Right atrium auricular region (tissue), 2 donors: ENCODE measurements around the gene RERE. TPM values are rescaled to one million over a fixed set of nuclear protein-coding genes. Genes with fewer than 3 reads are reported as not detected.

Experiments
- DNase-seq: peaks from one replicate; pipeline ENCODE4 v3.0.0-alpha.2; 2019; ENCODE audit warnings: low spot score
- H3K27ac ChIP-seq, 2 donors: fragments of 200-600 bp; sonication (generic); 1 replicate in 1 of 2; 2 replicates in 1 of 2; pipeline ENCODE4 v1.5.1; 2016 to 2019
- H3K27me3 ChIP-seq, 2 donors: fragments of 200-600 bp; sonication (generic); one replicate each; pipeline versions ENCODE4 v1.5.1 to v1.6.0; 2017 to 2019
- H3K36me3 ChIP-seq: fragments of 200-600 bp; sonication (generic); one replicate; pipeline ENCODE4 v1.5.1; 2016
- H3K4me1 ChIP-seq, 2 donors: fragments of 200-600 bp; sonication (generic); one replicate each; pipeline versions ENCODE4 v1.5.1 to v1.6.0; 2017 to 2019
- H3K4me3 ChIP-seq, 2 donors: fragments of 200-600 bp; sonication (generic); 1 replicate in 1 of 2; 2 replicates in 1 of 2; pipeline ENCODE4 v1.5.1; 2017 to 2019; ENCODE audit warnings: mild to moderate bottlenecking in 1 of 2, moderate library complexity in 1 of 2
- H3K9me3 ChIP-seq, 2 donors: fragments of 200-600 bp; sonication (generic); one replicate each; pipeline ENCODE4 v1.5.1; 2019
- total RNA-seq, 2 donors: library from RNA; depleted of rRNA; stranded (reverse); fragments of >200 nt; gene quantifications; one replicate each; pipeline ENCODE4 v1.1.0, GENCODE V29; 2016
- TF ChIP-seq, protein P1 (sequence below), 2 donors: fragments of 200-600 bp; sonication (generic); IDR thresholded peaks; one replicate each; pipeline ENCODE4 v1.5.1; 2019; ENCODE audit warnings: antibody characterized with exemption in 2 of 2

RERE gene
- total RNA-seq, 2 donors from 2014 or later: 99.8 to 125 TPM

DNA sequence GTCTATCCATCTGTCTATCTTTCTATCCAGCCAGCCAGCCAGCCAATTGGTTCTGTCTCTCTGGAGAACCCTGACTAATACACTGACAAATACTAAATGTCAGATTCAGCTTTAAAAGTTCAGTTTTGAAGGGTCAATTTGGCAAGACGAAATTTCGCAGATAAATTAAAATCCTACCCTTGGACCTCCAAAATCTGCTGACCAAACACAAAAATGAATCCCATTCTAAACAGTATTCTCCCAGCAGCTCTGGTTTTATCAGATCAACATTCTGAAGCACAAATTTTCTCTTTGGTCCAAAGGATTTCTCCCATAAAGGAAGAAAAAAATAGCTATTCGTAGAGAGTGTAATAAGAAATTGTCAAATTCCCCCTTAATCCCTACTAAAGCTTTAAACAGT, 248.6 kb downstream of the RERE start:
- Histone ChIP-seq H3K4me1 (peaks cover 0 to 35% of the 10 kb centered on the region in 2 donors), H3K36me3 (no peaks in the 10 kb centered on the region), H3K27me3 (no peaks in the 10 kb centered on the region), H3K9me3 (no peaks in the 10 kb centered on the region), H3K4me3 (no peak overlapping the region), H3K27ac (no peak overlapping the region)
- TF ChIP-seq, protein P1, sequence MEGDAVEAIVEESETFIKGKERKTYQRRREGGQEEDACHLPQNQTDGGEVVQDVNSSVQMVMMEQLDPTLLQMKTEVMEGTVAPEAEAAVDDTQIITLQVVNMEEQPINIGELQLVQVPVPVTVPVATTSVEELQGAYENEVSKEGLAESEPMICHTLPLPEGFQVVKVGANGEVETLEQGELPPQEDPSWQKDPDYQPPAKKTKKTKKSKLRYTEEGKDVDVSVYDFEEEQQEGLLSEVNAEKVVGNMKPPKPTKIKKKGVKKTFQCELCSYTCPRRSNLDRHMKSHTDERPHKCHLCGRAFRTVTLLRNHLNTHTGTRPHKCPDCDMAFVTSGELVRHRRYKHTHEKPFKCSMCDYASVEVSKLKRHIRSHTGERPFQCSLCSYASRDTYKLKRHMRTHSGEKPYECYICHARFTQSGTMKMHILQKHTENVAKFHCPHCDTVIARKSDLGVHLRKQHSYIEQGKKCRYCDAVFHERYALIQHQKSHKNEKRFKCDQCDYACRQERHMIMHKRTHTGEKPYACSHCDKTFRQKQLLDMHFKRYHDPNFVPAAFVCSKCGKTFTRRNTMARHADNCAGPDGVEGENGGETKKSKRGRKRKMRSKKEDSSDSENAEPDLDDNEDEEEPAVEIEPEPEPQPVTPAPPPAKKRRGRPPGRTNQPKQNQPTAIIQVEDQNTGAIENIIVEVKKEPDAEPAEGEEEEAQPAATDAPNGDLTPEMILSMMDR (IDR thresholded peaks at IDR 0.05): no peak
- DNase-seq: no peak

DNA sequence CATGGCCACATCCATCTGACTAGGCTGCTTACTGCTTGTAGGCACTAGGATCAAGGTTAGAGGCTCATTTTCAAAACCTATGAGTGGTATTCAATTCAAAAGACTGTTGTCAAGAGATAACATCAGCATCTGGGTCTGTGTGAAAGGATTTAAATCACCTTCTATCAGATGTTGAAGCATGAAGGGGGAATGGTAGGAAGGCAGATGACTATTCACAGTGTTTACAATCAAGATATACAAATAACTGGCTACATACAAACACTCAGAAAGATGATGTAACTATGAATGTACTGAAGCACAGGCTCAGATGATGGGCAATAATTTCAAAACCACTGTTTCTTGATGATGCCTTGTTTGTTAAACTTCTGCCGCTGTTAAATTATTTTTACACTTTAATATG, 250.3 kb downstream of the RERE start:
- Histone ChIP-seq H3K27me3 (no peaks in the 10 kb centered on the region), H3K4me1 (peaks cover 0 to 45% of the 10 kb centered on the region in 2 donors), H3K36me3 (no peaks in the 10 kb centered on the region), H3K4me3 (no peak overlapping the region), H3K27ac (no peak overlapping the region), H3K9me3 (no peaks in the 10 kb centered on the region)
- no peak for DNase-seq
- TF ChIP-seq, protein P1 (IDR thresholded peaks at IDR 0.05): no peak

DNA sequence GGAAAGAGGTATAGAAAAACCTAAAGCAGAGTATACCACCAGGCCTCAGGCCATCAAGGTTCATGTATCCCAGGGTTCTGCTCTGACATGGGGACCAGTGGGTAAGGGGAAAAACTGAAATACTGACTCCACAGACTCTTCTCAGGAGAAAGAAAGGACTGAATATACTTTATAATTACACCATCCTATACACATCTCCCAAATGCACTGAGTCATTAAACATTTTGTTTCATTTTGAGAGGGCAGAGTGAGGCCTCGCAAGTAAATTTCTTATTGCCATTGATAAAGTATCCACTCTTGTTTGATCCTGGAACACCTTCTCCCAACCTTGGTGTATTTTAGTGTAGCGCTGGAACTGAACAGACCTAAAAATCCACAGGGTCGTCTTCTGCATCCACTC, 251.6 kb downstream of the RERE start:
- H3K4me3 ChIP-seq: no peak overlapping the region
- H3K27ac ChIP-seq: no peak overlapping the region
- TF ChIP-seq, protein P1 (IDR thresholded peaks at IDR 0.05): no peak
- no peaks in the 10 kb centered on the region for H3K36me3 ChIP-seq
- H3K4me1 ChIP-seq: peaks cover 0 to 32% of the 10 kb centered on the region in 2 donors
- no peaks in the 10 kb centered on the region for H3K27me3 ChIP-seq
- no peak for DNase-seq
- H3K9me3 ChIP-seq: no peaks in the 10 kb centered on the region

DNA sequence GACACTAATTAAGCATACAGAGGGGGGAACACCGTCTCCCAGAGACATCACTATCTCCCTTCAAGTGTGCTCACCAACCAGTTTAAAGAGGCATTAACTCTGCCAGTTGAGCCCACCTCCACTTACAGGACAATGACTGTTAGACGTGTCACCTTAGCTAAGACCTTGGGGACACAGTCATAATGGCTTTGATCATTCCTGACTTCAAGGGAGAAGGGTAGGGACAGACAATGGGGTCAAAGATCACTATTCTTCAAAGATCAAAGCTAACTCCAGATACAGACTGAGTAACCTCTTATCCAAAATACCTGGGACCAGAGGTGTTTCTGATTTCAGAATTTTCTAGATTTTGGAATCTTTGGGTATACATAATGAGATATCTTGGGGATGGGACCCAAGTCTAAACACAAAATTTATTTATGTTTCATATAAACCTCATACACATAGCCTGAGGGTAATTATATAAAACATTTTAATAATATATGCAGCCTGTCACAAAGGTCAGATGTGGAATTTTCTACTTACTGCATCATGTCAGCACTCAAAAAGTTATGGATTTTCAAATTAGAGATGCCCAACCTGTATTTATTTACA, 253.4 kb downstream of the RERE start:
- Histone ChIP-seq H3K4me1 (peaks cover 0 to 22% of the 10 kb centered on the region in 2 donors), H3K27me3 (no peaks in the 10 kb centered on the region), H3K4me3 (no peak overlapping the region), H3K27ac (peak overlapping the region; percentile 45 to 54), H3K36me3 (no peaks in the 10 kb centered on the region), H3K9me3 (no peaks in the 10 kb centered on the region)
- no peak for DNase-seq
- TF ChIP-seq, protein P1 (IDR thresholded peaks at IDR 0.05): no peak

DNA sequence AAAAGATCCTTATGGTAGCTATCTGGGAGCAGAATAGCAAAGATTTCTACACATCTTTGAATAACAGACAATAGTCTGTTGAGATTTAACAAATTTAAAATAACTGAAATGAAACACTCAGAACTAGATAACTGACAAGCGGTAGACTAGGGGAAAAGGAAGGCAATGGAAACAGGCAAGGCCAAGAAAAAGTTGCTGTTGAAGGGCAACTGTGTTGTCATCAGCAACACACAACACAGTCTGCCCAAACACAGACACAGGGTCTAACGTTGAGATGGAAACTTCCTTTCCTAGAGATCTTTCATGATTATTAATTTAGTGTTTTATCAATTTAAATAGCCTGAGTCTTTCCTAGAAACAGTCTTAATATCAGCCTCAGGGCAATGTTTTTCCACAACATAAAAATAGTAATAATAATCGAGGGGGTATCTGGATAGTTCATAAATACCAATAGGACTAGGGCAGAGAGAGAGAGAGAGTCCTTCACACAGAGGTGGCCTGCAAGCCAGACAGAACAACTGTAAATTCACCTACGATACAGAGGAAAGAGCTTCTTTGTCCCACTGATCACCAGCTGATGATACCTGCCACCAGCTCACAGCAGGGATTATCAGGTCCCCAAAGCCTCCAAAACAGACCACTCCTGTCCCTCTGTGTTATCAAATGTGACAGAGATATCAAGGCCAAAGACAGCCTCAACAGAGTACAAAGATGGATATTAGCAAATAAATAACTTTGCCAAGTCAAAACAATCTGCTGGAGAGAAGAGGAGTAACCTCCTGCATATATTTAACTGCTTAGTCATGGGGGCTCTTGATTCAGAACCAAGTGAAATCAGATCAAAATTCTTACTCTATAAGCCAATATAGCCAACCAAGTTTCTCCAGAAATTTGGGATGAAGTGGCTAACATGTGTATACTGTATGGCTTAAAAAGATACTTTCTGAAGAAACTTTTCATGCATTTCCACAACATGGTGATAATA, 254.3 kb downstream of the RERE start:
- no peaks in the 10 kb centered on the region for H3K27me3 ChIP-seq
- H3K27ac ChIP-seq: peak overlapping the region; percentile 45 to 54
- H3K4me3 ChIP-seq: no peak overlapping the region
- peaks cover 0 to 22% of the 10 kb centered on the region in 2 donors for H3K4me1 ChIP-seq
- H3K9me3 ChIP-seq: no peaks in the 10 kb centered on the region
- H3K36me3 ChIP-seq: no peaks in the 10 kb centered on the region
- TF ChIP-seq, protein P1 (IDR thresholded peaks at IDR 0.05): no peak
- DNase-seq: no peak
